GM23248 (cell line): ENCODE results near the gene CFAP61. TPM values are rescaled to one million over a fixed set of nuclear protein-coding genes. Genes with fewer than 3 reads are reported as not detected.

Experiments used
- DNase-seq: peaks from one replicate; pipeline ENCODE4 v3.0.0-alpha.2; 2015
- H2AFZ ChIP-seq: fragments of 200-600 bp; sonication (generic); 2 replicates; pipeline ENCODE4 v1.6.1; 2016; ENCODE audit warnings: antibody characterized with exemption
- H3F3A ChIP-seq: fragments of 200-600 bp; sonication (generic); 2 replicates; pipeline ENCODE4 v1.6.1; 2016; ENCODE audit warnings: mild to moderate bottlenecking, antibody characterized with exemption, mixed run types; ENCODE audit not compliant: insufficient read depth
- H3K27ac ChIP-seq: fragments of 200-600 bp; sonication (generic); 2 replicates; pipeline ENCODE4 v1.5.1; 2016; ENCODE audit warnings: mild to moderate bottlenecking
- H3K27me3 ChIP-seq: fragments of 200-600 bp; sonication (generic); replicated peaks from 2 replicates; pipeline ENCODE4 v1.6.1; 2016; ENCODE audit warnings: mild to moderate bottlenecking; ENCODE audit not compliant: insufficient read depth
- H3K36me3 ChIP-seq: fragments of 200-600 bp; sonication (generic); 2 replicates; pipeline ENCODE4 v1.6.1; 2016; ENCODE audit warnings: low read depth, mild to moderate bottlenecking
- H3K4me1 ChIP-seq: fragments of 200-600 bp; sonication (generic); 2 replicates; pipeline ENCODE4 v1.6.1; 2016; ENCODE audit warnings: mild to moderate bottlenecking; ENCODE audit not compliant: insufficient read depth
- H3K4me2 ChIP-seq: fragments of 200-600 bp; sonication (generic); one replicate; pipeline ENCODE4 v1.6.1; 2016; ENCODE audit warnings: mild to moderate bottlenecking; ENCODE audit not compliant: unreplicated experiment
- H3K4me3 ChIP-seq: fragments of 200-600 bp; sonication (generic); 2 replicates; pipeline ENCODE4 v1.5.1; 2016; ENCODE audit warnings: mild to moderate bottlenecking
- H3K79me2 ChIP-seq: fragments of 200-600 bp; sonication (generic); 2 replicates; pipeline ENCODE4 v1.6.1; 2016; ENCODE audit warnings: mild to moderate bottlenecking; ENCODE audit not compliant: insufficient read depth
- H3K9ac ChIP-seq: fragments of 200-600 bp; sonication (generic); 2 replicates; pipeline ENCODE4 v1.6.1; 2016; ENCODE audit warnings: mild to moderate bottlenecking
- H3K9me2 ChIP-seq: fragments of 200-600 bp; sonication (generic); 2 replicates; pipeline ENCODE4 v1.6.1; 2016; ENCODE audit warnings: mixed run types, mild to moderate bottlenecking, moderate library complexity; ENCODE audit not compliant: insufficient read depth
- H3K9me3 ChIP-seq: fragments of 200-600 bp; sonication (generic); one replicate; pipeline ENCODE4 v1.6.1; 2017; ENCODE audit warnings: low read depth
- H4K20me1 ChIP-seq: fragments of 200-600 bp; sonication (generic); 2 replicates; pipeline ENCODE4 v1.6.0; 2016; ENCODE audit not compliant: insufficient read depth
- EZH2 ChIP-seq: fragments of 200-600 bp; sonication (generic); IDR thresholded peaks from 2 replicates; pipeline ENCODE4 v1.6.1; 2018; ENCODE audit warnings: antibody characterized with exemption, mild to moderate bottlenecking; ENCODE audit not compliant: insufficient read depth, poor library complexity, severe bottlenecking
- EZH2phosphoT487 ChIP-seq: fragments of 200-600 bp; sonication (generic); IDR thresholded peaks from 2 replicates; pipeline ENCODE4 v1.6.1; 2018; ENCODE audit warnings: antibody characterized with exemption, moderate library complexity, mild to moderate bottlenecking, low read depth; ENCODE audit not compliant: insufficient read depth
- WGBS, 2 experiments: methylation state at CpG; one replicate each; pipeline ENCODE4 v1.1.6; 2015 to 2017; ENCODE audit warnings: low lambda C conversion rate in 2 of 2, low coverage in 1 of 2; ENCODE audit errors: missing lambda C conversion rate in 2 of 2; 5-methylcytosine and 5-hydroxymethylcytosine counted together
- in situ Hi-C: fragments of 300-500 bp; cut with MboI; formaldehyde crosslinking; loops from 2 replicates; pipeline ENCODE4 v1.15.0; 2020
- polyA plus RNA-seq: library from polyadenylated mRNA; unstranded; fragments of >200 nt; fragmentation: Nextera tagmentation; extraction: Ambion mirVana; gene quantifications from 2 replicates; pipeline ENCODE4 v1.2.1, GENCODE V29; 2016
- total RNA-seq: library from RNA; depleted of rRNA; stranded (reverse); fragments of >200 nt; shearing (Covaris generic); gene quantifications from 2 replicates; pipeline ENCODE4 v1.2.3, GENCODE V29; 2014

CFAP61 gene
- total and polyA plus RNA-seq, 2 experiments from 2014 or later, result not detected

DNA sequence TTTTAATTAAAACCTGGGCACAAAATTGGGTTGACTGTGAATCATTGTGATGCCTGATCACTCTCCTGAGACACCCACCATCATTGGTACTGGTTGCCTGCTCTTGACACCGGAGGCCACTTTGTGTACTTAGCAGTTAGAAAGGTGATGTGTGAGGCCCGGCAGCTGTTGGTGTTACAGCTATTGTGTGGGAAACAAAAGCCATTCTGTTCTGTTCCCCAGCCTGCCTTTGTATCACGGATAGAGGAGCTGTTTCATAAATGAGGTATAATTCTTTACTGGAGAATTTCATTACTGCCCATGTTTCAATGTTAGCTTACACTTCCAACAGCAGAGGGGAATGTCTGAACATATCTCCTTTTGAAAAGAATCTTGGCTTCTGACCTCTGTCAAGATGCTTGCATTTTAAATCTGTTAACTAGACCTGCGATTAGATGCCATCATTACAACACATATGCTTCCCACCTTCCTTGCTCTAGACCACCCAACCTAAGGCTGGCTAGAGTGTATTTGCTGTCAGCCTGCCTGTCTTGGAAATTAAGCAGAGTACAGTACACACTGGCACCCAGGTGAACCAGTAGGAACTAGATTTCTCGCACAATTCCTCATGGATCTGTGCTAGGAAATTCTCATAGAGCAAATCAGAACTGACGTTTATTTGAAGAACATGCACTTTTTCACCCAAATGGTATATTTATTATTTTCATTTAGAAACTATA is 173.2 kb downstream of the CFAP61 start:
- Histone ChIP-seq H3K4me1 (no peaks in the 10 kb centered on the region), H3F3A (no peaks in the 10 kb centered on the region), H2AFZ (no peak overlapping the region), H3K27ac (no peak overlapping the region), H3K4me2 (no peak overlapping the region), H4K20me1 (no peaks in the 10 kb centered on the region), H3K27me3 (peaks cover 21% of the 10 kb centered on the region; the same call in 1 of the 2 replicates), H3K9me2 (no peaks in the 10 kb centered on the region), H3K36me3 (no peaks in the 10 kb centered on the region), H3K9ac (no peak overlapping the region), H3K79me2 (no peaks in the 10 kb centered on the region), H3K9me3 (no peaks in the 10 kb centered on the region), H3K4me3 (no peak overlapping the region)
- DNase-seq, result no peak
- 55 to 56% methylated on average over 6 of the region's 6 CpGs for WGBS, 2 experiments
- in situ Hi-C loops, result loop anchor here (25.0 kb wide), 1 partner anchor 538 kb away; no protein-coding TSS in a partner anchor
- TF ChIP-seq EZH2phosphoT487, result no peak
- no peak for TF ChIP-seq EZH2

- Histone ChIP-seq H2AFZ (no peak overlapping the region), H3K4me3 (no peak overlapping the region), H3K27me3 (peaks cover 25% of the 10 kb centered on the region; the same call in 1 of the 2 replicates), H3K9me3 (no peaks in the 10 kb centered on the region), H3K4me2 (no peak overlapping the region), H3F3A (no peaks in the 10 kb centered on the region), H3K79me2 (no peaks in the 10 kb centered on the region), H3K4me1 (no peaks in the 10 kb centered on the region), H3K9ac (no peak overlapping the region), H4K20me1 (no peaks in the 10 kb centered on the region), H3K27ac (no peak overlapping the region), H3K9me2 (no peaks in the 10 kb centered on the region), H3K36me3 (no peaks in the 10 kb centered on the region)
- in situ Hi-C loops, result loop anchor here (25.0 kb wide), 1 partner anchor 539 kb away; no protein-coding TSS in a partner anchor
- no peak for TF ChIP-seq EZH2
- TF ChIP-seq EZH2phosphoT487, result no peak
- WGBS, 2 experiments, result 42 to 49% methylated on average over 6 of the region's 6 CpGs
- DNase-seq, result no peak
Observed at GRCh38 chr20:20226554-20226953, 174.2 kb downstream of the CFAP61 start.

- Histone ChIP-seq H3K36me3 (no peaks in the 10 kb centered on the region), H3K4me3 (no peak overlapping the region), H3K4me1 (no peaks in the 10 kb centered on the region), H3K27me3 (peaks cover 28% of the 10 kb centered on the region; the same call in 1 of the 2 replicates), H4K20me1 (no peaks in the 10 kb centered on the region), H3F3A (no peaks in the 10 kb centered on the region), H3K79me2 (no peaks in the 10 kb centered on the region), H3K27ac (no peak overlapping the region), H3K9me2 (no peaks in the 10 kb centered on the region), H3K4me2 (no peak overlapping the region), H2AFZ (no peak overlapping the region), H3K9me3 (no peaks in the 10 kb centered on the region), H3K9ac (no peak overlapping the region)
- in situ Hi-C loops, result loop anchor here (25.0 kb wide), 1 partner anchor 540 kb away; no protein-coding TSS in a partner anchor
- TF ChIP-seq EZH2 (no peak), EZH2phosphoT487 (no peak)
- WGBS, 2 experiments, result 53 to 56% methylated on average over 2 of the region's 2 CpGs
- DNase-seq, result peak; percentile 9
Observed at GRCh38 chr20:20227013-20227571, 174.8 kb downstream of the CFAP61 start.

GRCh38 chr20:20228351-20228750 is 176.0 kb downstream of the CFAP61 start:
- H3K4me2 ChIP-seq, result no peak overlapping the region
- TF ChIP-seq EZH2phosphoT487 (no peak), EZH2 (no peak)
- H3K4me1 ChIP-seq, result no peaks in the 10 kb centered on the region
- H3K9me3 ChIP-seq, result no peaks in the 10 kb centered on the region
- no peak overlapping the region for H3K9ac ChIP-seq
- peaks cover 23% of the 10 kb centered on the region for H3K27me3 ChIP-seq
- H3K36me3 ChIP-seq, result no peaks in the 10 kb centered on the region
- no peaks in the 10 kb centered on the region for H3K9me2 ChIP-seq
- H4K20me1 ChIP-seq, result no peaks in the 10 kb centered on the region
- in situ Hi-C loops, result loop anchor here (25.0 kb wide), 1 partner anchor 541 kb away; no protein-coding TSS in a partner anchor
- H3K27ac ChIP-seq, result no peak overlapping the region
- H3K4me3 ChIP-seq, result no peak overlapping the region
- H2AFZ ChIP-seq, result no peak overlapping the region
- H3F3A ChIP-seq, result no peaks in the 10 kb centered on the region
- no peak for DNase-seq
- no peaks in the 10 kb centered on the region for H3K79me2 ChIP-seq
